H1 (cell line): Measurements from ENCODE around the gene TM4SF1. TPM values are rescaled to one million over a fixed set of nuclear protein-coding genes. Genes with fewer than 3 reads are reported as not detected.

Experiments used
- CTCF ChIA-PET: fragments of 300-600 bp; sonication (Branson Sonifier 250); formaldehyde crosslinking; loops from one replicate; lab custom pipeline; 2021; ENCODE audit not compliant: partially characterized antibody; lab: Charles Lee
- POLR2A ChIA-PET: fragments of 300-600 bp; sonication (Branson Sonifier 250); formaldehyde crosslinking; loops from one replicate; lab custom pipeline; 2021; ENCODE audit warnings: inconsistent platforms; ENCODE audit not compliant: partially characterized antibody; lab: Charles Lee
- DNase-seq, 2 experiments: peaks; one replicate each; pipeline versions ENCODE4 v3.0.0 to v3.0.0-alpha.2; 2010 to 2022; ENCODE audit warnings: low spot score in 2 of 2, low read depth in 1 of 2, mixed read lengths in 1 of 2
- FAIRE-seq: peaks from 2 replicates; lab custom pipeline; 2011; peaks lifted over from hg19 to GRCh38; lab: Jason Lieb, UNC
- H2AFZ ChIP-seq: 2 replicates; pipeline ENCODE4 v1.8.1; 2012; ENCODE audit warnings: low read length, inconsistent platforms
- H2AK5ac ChIP-seq: 2 replicates; pipeline ENCODE4 v1.6.1; 2013; ENCODE audit warnings: low read depth, low read length
- H2BK120ac ChIP-seq: replicated peaks from 2 replicates; pipeline ENCODE3; 2013; ENCODE audit warnings: low read depth, low read length, inconsistent platforms
- H2BK12ac ChIP-seq: 2 replicates; pipeline ENCODE4 v1.6.1; 2013; ENCODE audit warnings: low read depth, low read length
- H2BK15ac ChIP-seq: 2 replicates; pipeline ENCODE4 v1.6.1; 2013; ENCODE audit warnings: low read length
- H2BK20ac ChIP-seq: 2 replicates; pipeline ENCODE4 v1.6.1; 2013; ENCODE audit warnings: low read length
- H2BK5ac ChIP-seq: 2 replicates; pipeline ENCODE4 v1.6.1; 2013; ENCODE audit warnings: low read depth, low read length
- H3K14ac ChIP-seq: 2 replicates; pipeline ENCODE4 v1.6.1; 2013; ENCODE audit warnings: inconsistent platforms; ENCODE audit not compliant: insufficient read length
- H3K18ac ChIP-seq: 2 replicates; pipeline ENCODE4 v1.6.1; 2013; ENCODE audit warnings: low read length; ENCODE audit errors: extremely low read depth
- H3K23ac ChIP-seq: 2 replicates; pipeline ENCODE4 v1.6.1; 2013; ENCODE audit warnings: inconsistent platforms; ENCODE audit not compliant: insufficient read length
- H3K23me2 ChIP-seq: 2 replicates; pipeline ENCODE4 v1.6.1; 2013; ENCODE audit warnings: low read depth, low read length
- H3K27ac ChIP-seq: 2 replicates; pipeline ENCODE4 v1.6.1; 2011; ENCODE audit warnings: low read depth, low read length, inconsistent platforms
- H3K27me3 ChIP-seq, 4 experiments: replicated peaks in 1 of 4; 1 replicate in 1 of 4; 2 replicates in 3 of 4; pipeline versions ENCODE4 v1.6.1 to v1.8.1; 2011 to 2013; ENCODE audit warnings: low read length in 3 of 4, mild to moderate bottlenecking in 3 of 4, inconsistent platforms in 2 of 4, mixed read lengths in 2 of 4, moderate library complexity in 1 of 4; ENCODE audit not compliant: control insufficient read depth in 3 of 4, insufficient read depth in 3 of 4; ENCODE audit errors: extremely low read depth in 1 of 4
- H3K36me3 ChIP-seq, 4 experiments: 2 replicates each; pipeline versions ENCODE4 v1.6.1 to v1.8.1; 2011 to 2013; ENCODE audit warnings: mild to moderate bottlenecking in 4 of 4, low read length in 3 of 4, moderate library complexity in 2 of 4, control low read depth in 1 of 4, inconsistent platforms in 1 of 4; ENCODE audit not compliant: insufficient read depth in 4 of 4, control insufficient read depth in 2 of 4
- H3K4ac ChIP-seq: replicated peaks from 2 replicates; pipeline ENCODE3; 2013; ENCODE audit warnings: low read length, low read depth, mixed read lengths, inconsistent platforms; ENCODE audit not compliant: insufficient read length
- H3K4me1 ChIP-seq, 4 experiments: replicated peaks in 1 of 4; 1 replicate in 1 of 4; 2 replicates in 3 of 4; pipeline versions ENCODE4 v1.6.1 to v1.8.1; 2011 to 2013; ENCODE audit warnings: low read length in 3 of 4, inconsistent platforms in 2 of 4, mixed read lengths in 1 of 4; ENCODE audit not compliant: insufficient read depth in 4 of 4, control insufficient read depth in 3 of 4
- H3K4me2 ChIP-seq, 2 experiments: 2 replicates each; pipeline versions ENCODE4 v1.6.1 to v1.8.1; 2011 to 2013; ENCODE audit warnings: low read depth in 2 of 2, low read length in 2 of 2, control low read depth in 1 of 2, inconsistent platforms in 1 of 2, mild to moderate bottlenecking in 1 of 2; ENCODE audit not compliant: insufficient read depth in 1 of 2
- H3K4me3 ChIP-seq, 4 experiments: fragments of 200-600, 300-600 bp in 1 of 4; sonication (generic), shearing (Covaris generic), sonication (Bioruptor Twin) in 1 of 4; 2 replicates each; pipeline versions ENCODE4 v1.5.1 to v1.8.1; 2011 to 2016; ENCODE audit warnings: low read length in 4 of 4, low read depth in 3 of 4, control low read depth in 2 of 4, inconsistent platforms in 2 of 4, mild to moderate bottlenecking in 2 of 4, mixed read lengths in 1 of 4, moderate library complexity in 1 of 4; ENCODE audit not compliant: insufficient read depth in 2 of 4; ENCODE audit errors: extremely low read depth in 1 of 4
- H3K56ac ChIP-seq: replicated peaks from 2 replicates; pipeline ENCODE3; 2013; ENCODE audit warnings: low read depth, mild to moderate bottlenecking, mixed read lengths, low read length, inconsistent platforms; ENCODE audit not compliant: insufficient read length
- H3K79me1 ChIP-seq: 2 replicates; pipeline ENCODE4 v1.6.1; 2013; ENCODE audit warnings: low read depth, low read length, control low read depth
- H3K79me2 ChIP-seq, 2 experiments: 2 replicates each; pipeline versions ENCODE4 v1.6.1 to v1.8.1; 2012 to 2013; ENCODE audit warnings: low read length in 2 of 2, mild to moderate bottlenecking in 2 of 2, inconsistent platforms in 1 of 2; ENCODE audit not compliant: insufficient read depth in 2 of 2, control insufficient read depth in 1 of 2
- H3K9ac ChIP-seq, 4 experiments: replicated peaks in 1 of 4; 1 replicate in 1 of 4; 2 replicates in 3 of 4; pipeline versions ENCODE4 v1.6.1 to v1.8.1; 2011 to 2013; ENCODE audit warnings: low read depth in 3 of 4, low read length in 3 of 4, control low read depth in 2 of 4, mild to moderate bottlenecking in 2 of 4, moderate library complexity in 2 of 4, inconsistent platforms in 1 of 4; ENCODE audit errors: extremely low read depth in 1 of 4
- H3K9me3 ChIP-seq, 2 experiments: 2 replicates each; pipeline versions ENCODE4 v1.6.1 to v1.8.1; 2012 to 2013; ENCODE audit warnings: mild to moderate bottlenecking in 2 of 2, moderate library complexity in 2 of 2, control low read depth in 1 of 2, inconsistent platforms in 1 of 2, low read depth in 1 of 2, low read length in 1 of 2, mixed read lengths in 1 of 2; ENCODE audit not compliant: insufficient read depth in 2 of 2
- H4K20me1 ChIP-seq, 2 experiments: replicated peaks in 1 of 2; 2 replicates each; pipeline versions ENCODE3 to v1.8.1; 2011 to 2013; ENCODE audit warnings: inconsistent platforms in 2 of 2, low read length in 2 of 2, mild to moderate bottlenecking in 1 of 2; ENCODE audit not compliant: insufficient read depth in 2 of 2, control insufficient read depth in 1 of 2
- H4K5ac ChIP-seq: 2 replicates; pipeline ENCODE4 v1.6.1; 2013; ENCODE audit warnings: low read length, low read depth, mixed read lengths, inconsistent platforms; ENCODE audit not compliant: insufficient read length
- H4K8ac ChIP-seq: 2 replicates; pipeline ENCODE4 v1.8.0; 2013; ENCODE audit warnings: mild to moderate bottlenecking, moderate library complexity, low read length, inconsistent platforms; ENCODE audit not compliant: insufficient read depth; ENCODE audit errors: extremely low read depth
- H4K91ac ChIP-seq: replicated peaks from 2 replicates; pipeline ENCODE3; 2013; ENCODE audit warnings: low read length, mixed read lengths, inconsistent platforms; ENCODE audit not compliant: insufficient read length
- BCL11A ChIP-seq, 2 experiments: IDR thresholded peaks; one replicate each; pipeline ENCODE4 v1.6.1; 2011; ENCODE audit warnings: low read depth in 2 of 2, low read length in 2 of 2, mild to moderate bottlenecking in 2 of 2
- EGR1 ChIP-seq: IDR thresholded peaks from 2 replicates; pipeline ENCODE4 v1.6.1; 2011; ENCODE audit warnings: low read depth, low read length, borderline replicate concordance
- GTF2F1 ChIP-seq: IDR thresholded peaks from 2 replicates; pipeline ENCODE4 v1.6.1; 2012; ENCODE audit warnings: low read depth, low read length, improper control_type of control experiment, borderline replicate concordance
- POLR2A ChIP-seq, 2 experiments: IDR thresholded peaks; 1 replicate in 1 of 2; 2 replicates in 1 of 2; pipeline ENCODE4 v1.6.1; 2011; ENCODE audit warnings: low read depth in 2 of 2, low read length in 2 of 2, mild to moderate bottlenecking in 2 of 2; ENCODE audit errors: control extremely low read depth in 1 of 2
- SAP30 ChIP-seq: fragments of 300-600 bp; sonication (generic); IDR thresholded peaks from 2 replicates; pipeline ENCODE4 v1.7.1; 2012; ENCODE audit warnings: low read length, moderate library complexity, mild to moderate bottlenecking, inconsistent platforms; ENCODE audit not compliant: insufficient read depth, insufficient replicate concordance
- SP4 ChIP-seq: IDR thresholded peaks from 2 replicates; pipeline ENCODE4 v1.6.1; 2012; ENCODE audit warnings: low read length, inconsistent platforms
- TAF1 ChIP-seq: IDR thresholded peaks from 2 replicates; pipeline ENCODE4 v1.6.1; 2011; ENCODE audit warnings: mild to moderate bottlenecking, low read depth, low read length
- TCF12 ChIP-seq: IDR thresholded peaks from 2 replicates; pipeline ENCODE4 v1.6.1; 2011; ENCODE audit warnings: low read depth, mild to moderate bottlenecking, low read length
- WGBS, 2 experiments: shearing (Covaris generic) in 1 of 2; methylation state at CpG; one replicate each; pipeline versions ENCODE4 v1.1.6 to v1.1.7; 2013 to 2015; ENCODE audit warnings: low lambda C conversion rate in 2 of 2, mixed read lengths in 2 of 2, inconsistent platforms in 1 of 2, low coverage in 1 of 2, missing lambda C conversion rate in 1 of 2; ENCODE audit not compliant: insufficient replicate concordance in 2 of 2, insufficient coverage in 1 of 2, insufficient read length in 1 of 2; ENCODE audit errors: extremely low coverage in 1 of 2, missing lambda C conversion rate in 1 of 2; 5-methylcytosine and 5-hydroxymethylcytosine counted together
- polyA plus RNA-seq, 7 experiments: library from polyadenylated mRNA; depleted of rRNA in 3 of 7; stranded (reverse) in 5 of 7; unstranded in 2 of 7; fragments of >200 nt in 5 of 7; fragments of 200-250 nt in 2 of 7; gene quantifications; 1 replicate in 5 of 7; 2 replicates in 1 of 7; 4 replicates in 1 of 7; pipeline versions ENCODE4 v1.2.1 to v1.2.3, GENCODE V29; 2011 to 2013; ENCODE audit warnings: missing spikeins in 2 of 7, mixed read lengths in 2 of 7
- total RNA-seq: library from RNA; stranded (reverse); fragmentation: NEBNext Ultra II Directional; extraction: Animal tissue kit (Norgen Biotek cat#: 25700); gene quantifications from 2 replicates; pipeline ENCODE4 v1.2.1, GENCODE V29; 2021
- TF ChIP-seq, protein P1 (sequence below): IDR thresholded peaks from 2 replicates; pipeline ENCODE4 v1.6.1; 2012; ENCODE audit warnings: low read length, inconsistent platforms
- TF ChIP-seq, protein P2 (sequence below), 3 experiments: IDR thresholded peaks; 1 replicate in 2 of 3; 2 replicates in 1 of 3; pipeline versions ENCODE4 v1.5.1 to v1.6.1; 2011; ENCODE audit warnings: low read length in 3 of 3, mild to moderate bottlenecking in 3 of 3, inconsistent platforms in 2 of 3, low read depth in 1 of 3, moderate library complexity in 1 of 3; ENCODE audit not compliant: insufficient read depth in 1 of 3; ENCODE audit errors: control extremely low read depth in 1 of 3

Gene TM4SF1
- total and polyA plus RNA-seq, 2 of the 8 experiments (the other 6 are each of a cell fraction or from before 2014, with no cell fraction given): 0.26 to 1.3 TPM

DNA sequence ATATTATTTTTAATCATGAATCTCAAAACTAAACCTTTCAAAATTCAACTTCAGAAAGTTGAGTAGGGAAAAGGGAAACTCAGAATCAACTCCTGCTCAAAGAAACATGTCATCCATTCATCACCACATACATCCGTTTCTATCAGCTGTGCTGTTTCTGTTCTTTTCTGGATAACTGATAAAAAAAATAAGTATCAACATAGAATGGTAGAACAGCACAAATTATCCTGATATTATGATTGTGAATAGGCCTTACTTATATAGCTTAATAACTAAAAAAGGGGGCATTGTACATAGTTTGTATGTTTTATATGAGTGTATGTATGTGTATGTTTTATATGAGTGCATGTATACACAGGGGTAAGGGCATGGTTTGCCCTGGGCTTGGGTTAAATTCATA, 3.1 kb downstream of the TM4SF1 start:
- CTCF ChIA-PET: interaction anchor here (0.9 to 3.7 kb wide), 6 partner anchors 17 to 114 kb away, joined by 3 to 19 read pairs (median 4); no protein-coding TSS in a partner anchor
- TF ChIP-seq POLR2A (IDR thresholded peaks at IDR 0.05; ENCODE audit: control extremely low read depth in 1 of 2, low read depth in 2 of 2, low read length in 2 of 2) (no peak), EGR1 (no peak), GTF2F1 (no peak), SAP30 (no peak), TAF1 (no peak), SP4 (no peak), TCF12 (no peak), BCL11A (IDR thresholded peaks at IDR 0.05; ENCODE audit: low read depth in 2 of 2, low read length in 2 of 2) (no peak)
- TF ChIP-seq, protein P1, sequence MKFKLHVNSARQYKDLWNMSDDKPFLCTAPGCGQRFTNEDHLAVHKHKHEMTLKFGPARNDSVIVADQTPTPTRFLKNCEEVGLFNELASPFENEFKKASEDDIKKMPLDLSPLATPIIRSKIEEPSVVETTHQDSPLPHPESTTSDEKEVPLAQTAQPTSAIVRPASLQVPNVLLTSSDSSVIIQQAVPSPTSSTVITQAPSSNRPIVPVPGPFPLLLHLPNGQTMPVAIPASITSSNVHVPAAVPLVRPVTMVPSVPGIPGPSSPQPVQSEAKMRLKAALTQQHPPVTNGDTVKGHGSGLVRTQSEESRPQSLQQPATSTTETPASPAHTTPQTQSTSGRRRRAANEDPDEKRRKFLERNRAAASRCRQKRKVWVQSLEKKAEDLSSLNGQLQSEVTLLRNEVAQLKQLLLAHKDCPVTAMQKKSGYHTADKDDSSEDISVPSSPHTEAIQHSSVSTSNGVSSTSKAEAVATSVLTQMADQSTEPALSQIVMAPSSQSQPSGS: no peak
- TF ChIP-seq, protein P2, sequence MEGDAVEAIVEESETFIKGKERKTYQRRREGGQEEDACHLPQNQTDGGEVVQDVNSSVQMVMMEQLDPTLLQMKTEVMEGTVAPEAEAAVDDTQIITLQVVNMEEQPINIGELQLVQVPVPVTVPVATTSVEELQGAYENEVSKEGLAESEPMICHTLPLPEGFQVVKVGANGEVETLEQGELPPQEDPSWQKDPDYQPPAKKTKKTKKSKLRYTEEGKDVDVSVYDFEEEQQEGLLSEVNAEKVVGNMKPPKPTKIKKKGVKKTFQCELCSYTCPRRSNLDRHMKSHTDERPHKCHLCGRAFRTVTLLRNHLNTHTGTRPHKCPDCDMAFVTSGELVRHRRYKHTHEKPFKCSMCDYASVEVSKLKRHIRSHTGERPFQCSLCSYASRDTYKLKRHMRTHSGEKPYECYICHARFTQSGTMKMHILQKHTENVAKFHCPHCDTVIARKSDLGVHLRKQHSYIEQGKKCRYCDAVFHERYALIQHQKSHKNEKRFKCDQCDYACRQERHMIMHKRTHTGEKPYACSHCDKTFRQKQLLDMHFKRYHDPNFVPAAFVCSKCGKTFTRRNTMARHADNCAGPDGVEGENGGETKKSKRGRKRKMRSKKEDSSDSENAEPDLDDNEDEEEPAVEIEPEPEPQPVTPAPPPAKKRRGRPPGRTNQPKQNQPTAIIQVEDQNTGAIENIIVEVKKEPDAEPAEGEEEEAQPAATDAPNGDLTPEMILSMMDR (IDR thresholded peaks at IDR 0.05; ENCODE audit: control extremely low read depth in 1 of 3, insufficient read depth in 1 of 3, low read depth in 1 of 3, low read length in 3 of 3): no peak

More for the DNA sequence above, 3.1 kb downstream of the TM4SF1 start:
- no peak overlapping the region for H2BK12ac ChIP-seq
- no peak overlapping the region for H2BK5ac ChIP-seq
- no peak overlapping the region for H4K5ac ChIP-seq
- no peak overlapping the region for H2BK120ac ChIP-seq
- H2AFZ ChIP-seq: no peak overlapping the region
- no peak overlapping the region for H4K8ac ChIP-seq
- no peak overlapping the region for H2BK15ac ChIP-seq
- WGBS, 2 experiments: 92% methylated on average over 1 of the region's 1 CpG; no CpG with 5 or more reads in 1 of the 2 experiments
- H4K91ac ChIP-seq: no peak overlapping the region
- no peaks in the 10 kb centered on the region for H3K23me2 ChIP-seq
- no peak overlapping the region for H3K56ac ChIP-seq
- H4K20me1 ChIP-seq: no peaks in the 10 kb centered on the region
- H3K36me3 ChIP-seq: no peaks in the 10 kb centered on the region
- no peak overlapping the region for H3K4ac ChIP-seq
- no peaks in the 10 kb centered on the region for H3K79me1 ChIP-seq
- no peak overlapping the region for H3K27ac ChIP-seq
- H3K18ac ChIP-seq: no peak overlapping the region
- H3K79me2 ChIP-seq: no peaks in the 10 kb centered on the region
- no peak overlapping the region for H3K14ac ChIP-seq
- no peaks in the 10 kb centered on the region for H3K9me3 ChIP-seq
- DNase-seq: no peak
- H2AK5ac ChIP-seq: no peak overlapping the region
- H3K9ac ChIP-seq: no peak overlapping the region
- no peak overlapping the region for H3K4me2 ChIP-seq
- H3K27me3 ChIP-seq: no peaks in the 10 kb centered on the region
- POLR2A ChIA-PET: no interaction called here
- no peak overlapping the region for H2BK20ac ChIP-seq
- H3K4me3 ChIP-seq: no peak overlapping the region
- H3K4me1 ChIP-seq: peaks cover 1 to 18% (median 16%) of the 10 kb centered on the region in 4 experiments
- no peak overlapping the region for H3K23ac ChIP-seq
- FAIRE-seq: no peak
